Esophagus (tissue), 2 donors: Measurements from ENCODE around the gene SLC26A9. TPM values are rescaled to one million over a fixed set of nuclear protein-coding genes. Genes with fewer than 3 reads are reported as not detected.

Source experiments
- H3K27ac ChIP-seq, 2 donors: one replicate each; pipeline ENCODE4 v1.5.1; 2013; ENCODE audit warnings: low read depth in 2 of 2, mild to moderate bottlenecking in 2 of 2, inconsistent platforms in 1 of 2, low read length in 1 of 2, moderate library complexity in 1 of 2
- H3K27me3 ChIP-seq, 2 donors: one replicate each; pipeline ENCODE4 v1.6.1; 2013; ENCODE audit warnings: low read length in 2 of 2, control low read depth in 1 of 2, mild to moderate bottlenecking in 1 of 2; ENCODE audit not compliant: insufficient read depth in 2 of 2, control insufficient read depth in 1 of 2
- H3K36me3 ChIP-seq, 2 donors: one replicate each; pipeline ENCODE4 v1.6.1; 2013; ENCODE audit warnings: low read length in 1 of 2; ENCODE audit not compliant: control insufficient read depth in 2 of 2, insufficient read depth in 2 of 2
- H3K4me1 ChIP-seq, 2 donors: one replicate each; pipeline ENCODE4 v1.6.1; 2013; ENCODE audit warnings: low read length in 1 of 2; ENCODE audit not compliant: control insufficient read depth in 2 of 2, insufficient read depth in 2 of 2
- H3K4me3 ChIP-seq, 2 donors: one replicate each; pipeline ENCODE4 v1.5.1; 2013; ENCODE audit warnings: low read length in 2 of 2, mild to moderate bottlenecking in 2 of 2, low read depth in 1 of 2, moderate library complexity in 1 of 2
- H3K9me3 ChIP-seq, 2 donors: one replicate each; pipeline ENCODE4 v1.6.1; 2013; ENCODE audit warnings: mild to moderate bottlenecking in 2 of 2, low read depth in 1 of 2, low read length in 1 of 2, moderate library complexity in 1 of 2; ENCODE audit not compliant: control insufficient read depth in 2 of 2, insufficient read depth in 1 of 2
- WGBS, 2 donors: extraction: QIAGEN DNeasy Blood & Tissue Kit; methylation state at CpG; one replicate each; pipeline ENCODE4 v1.1.7; 2013; 5-methylcytosine and 5-hydroxymethylcytosine counted together
- polyA plus RNA-seq, 2 donors: library from polyadenylated mRNA; stranded (reverse); fragments of 200-250 nt; gene quantifications; one replicate each; pipeline ENCODE4 v1.2.3, GENCODE V29; 2013
- donor health status: healthy with polysubstance abuse.
- donor health status: Bipolar disorder and iron deficiency.

Gene SLC26A9
- polyA plus RNA-seq: 1 to 10 TPM in 1 of 2 donors, under 1 TPM in 1; 0.96 to 1.5 TPM

GRCh38 chr1:205943245-205943644 is at the start of gene SLC26A9:
SLC26A9 (minus strand) TSS chr1:205943456; CDS start chr1:205935820, 7,636 bp downstream.
- peaks cover 0 to 3% of the 10 kb centered on the region in 2 donors for H3K4me1 ChIP-seq
- H3K36me3 ChIP-seq: no peaks in the 10 kb centered on the region
- H3K4me3 ChIP-seq: no peak within 1 kb of the TSS
- no peaks in the 10 kb centered on the region for H3K9me3 ChIP-seq
- peaks cover 7 to 8% of the 10 kb centered on the region in 2 donors for H3K27me3 ChIP-seq
- WGBS, 2 donors: 29 to 37% methylated on average over 7 of the region's 7 CpGs
- no peak within 1 kb of the TSS for H3K27ac ChIP-seq

DNA sequence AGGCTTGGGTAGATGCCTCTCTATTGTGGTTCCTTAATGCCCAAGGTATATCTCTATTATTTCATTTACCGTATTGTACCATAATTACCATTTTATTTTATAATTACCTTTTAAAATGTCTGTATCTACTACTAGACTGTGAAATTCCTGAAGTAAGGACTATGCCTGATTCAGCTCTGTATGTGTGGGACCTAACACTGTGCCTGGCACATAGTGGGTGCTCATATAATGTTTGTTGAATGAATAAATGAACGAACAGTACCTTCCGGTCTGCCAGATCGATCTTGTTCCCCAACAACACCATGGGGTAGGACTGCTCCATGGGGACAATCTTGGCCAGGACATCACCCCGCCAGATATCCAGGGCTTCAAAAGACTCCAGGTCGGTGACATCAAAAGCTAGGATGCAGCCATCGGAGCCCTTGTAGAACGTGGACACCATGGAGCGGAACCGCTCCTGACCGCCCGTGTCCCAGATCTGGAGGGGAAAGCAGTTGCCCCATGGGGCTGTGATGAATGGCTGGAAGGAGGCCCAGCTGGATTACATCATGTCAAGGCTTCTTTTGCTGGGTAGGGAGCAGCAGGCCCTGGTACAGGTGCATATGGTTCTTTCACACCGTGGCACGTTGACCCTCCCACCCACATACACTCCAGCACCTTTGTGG is 49.1 kb upstream of the SLC26A9 start:
- 92 to 94% methylated on average over 14 of the region's 14 CpGs for WGBS, 2 donors
- Histone ChIP-seq H3K27me3 (no peaks in the 10 kb centered on the region), H3K4me1 (no peaks in the 10 kb centered on the region), H3K27ac (no peak overlapping the region), H3K36me3 (peaks cover 3 to 16% of the 10 kb centered on the region in 2 donors), H3K9me3 (no peaks in the 10 kb centered on the region), H3K4me3 (no peak overlapping the region)

DNA sequence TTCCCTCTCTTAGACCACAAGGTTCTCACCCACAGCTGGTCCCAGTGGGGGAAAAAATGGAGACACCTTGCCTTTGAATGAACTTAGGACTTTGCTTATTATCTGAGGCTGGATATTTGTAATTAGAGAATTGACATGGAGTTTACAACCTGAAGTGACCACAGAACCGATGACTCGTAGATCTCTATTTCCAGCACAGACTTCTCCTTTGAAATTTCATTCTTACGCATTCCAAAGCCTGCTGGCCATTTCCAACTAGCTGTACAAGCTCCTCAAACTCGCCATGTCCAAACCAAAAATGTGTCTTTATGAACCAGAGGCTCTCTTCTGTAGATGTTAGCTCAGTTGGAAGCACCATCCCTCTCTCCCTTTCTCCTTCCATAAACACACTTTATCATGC is 48.0 kb upstream of the SLC26A9 start:
- no peaks in the 10 kb centered on the region for H3K27me3 ChIP-seq
- no peak overlapping the region for H3K4me3 ChIP-seq
- peaks cover 3 to 16% of the 10 kb centered on the region in 2 donors for H3K36me3 ChIP-seq
- H3K27ac ChIP-seq: no peak overlapping the region
- H3K9me3 ChIP-seq: no peaks in the 10 kb centered on the region
- 87 to 89% methylated on average over 4 of the region's 4 CpGs for WGBS, 2 donors
- no peaks in the 10 kb centered on the region for H3K4me1 ChIP-seq

DNA sequence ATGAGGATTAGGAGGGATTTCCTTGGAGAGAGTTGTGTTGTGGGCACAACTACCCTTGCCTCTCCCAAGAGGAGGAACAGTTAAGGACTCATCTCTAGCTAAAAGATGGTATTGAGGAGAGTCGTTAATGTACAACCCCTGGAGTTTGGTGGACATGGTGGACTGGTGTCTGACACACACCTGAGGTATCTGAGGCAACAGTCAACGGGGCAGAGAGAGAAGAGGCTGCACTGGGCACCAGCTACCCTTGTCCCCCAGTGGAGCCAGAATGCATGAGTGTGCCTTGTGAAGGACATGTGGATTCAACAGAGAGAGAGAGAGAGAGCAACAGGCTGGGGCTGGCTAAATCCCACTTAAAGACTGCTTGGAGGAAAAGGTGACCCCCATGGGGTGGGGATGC is 47.0 kb upstream of the SLC26A9 start:
- Histone ChIP-seq H3K36me3 (peaks cover 3 to 16% of the 10 kb centered on the region in 2 donors), H3K9me3 (no peaks in the 10 kb centered on the region), H3K4me3 (no peak overlapping the region), H3K27ac (no peak overlapping the region), H3K4me1 (no peaks in the 10 kb centered on the region), H3K27me3 (no peaks in the 10 kb centered on the region)
- WGBS, 2 donors: 70 to 81% methylated on average over 2 of the region's 2 CpGs

DNA sequence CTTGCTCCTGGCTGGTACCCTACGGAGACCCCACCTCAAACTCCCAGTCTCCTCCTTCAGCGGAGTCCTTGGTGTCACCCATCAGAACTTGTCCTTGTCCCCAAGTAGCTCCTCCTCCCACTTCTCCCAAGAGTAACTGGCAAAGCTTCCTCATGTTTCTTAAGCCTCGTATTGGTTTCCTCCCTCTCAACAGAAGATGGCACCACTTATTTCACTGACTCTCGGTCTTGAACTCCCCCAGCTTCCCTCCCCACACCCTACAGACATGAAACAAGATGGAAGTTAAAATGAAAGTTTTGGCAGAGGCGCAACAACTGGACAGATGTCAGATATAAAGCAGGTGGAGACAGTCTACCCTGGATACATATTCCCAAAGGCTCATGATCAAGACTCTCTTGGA is 46.5 kb upstream of the SLC26A9 start:
- no peaks in the 10 kb centered on the region for H3K27me3 ChIP-seq
- H3K27ac ChIP-seq: no peak overlapping the region
- WGBS, 2 donors: 80% methylated on average over 5 of the region's 5 CpGs
- no peaks in the 10 kb centered on the region for H3K9me3 ChIP-seq
- H3K4me1 ChIP-seq: peaks cover 0 to 2% of the 10 kb centered on the region in 2 donors
- H3K36me3 ChIP-seq: peaks cover 3 to 16% of the 10 kb centered on the region in 2 donors
- H3K4me3 ChIP-seq: no peak overlapping the region

GRCh38 chr1:205988585-205988995 is 45.3 kb upstream of the SLC26A9 start:
- no peak overlapping the region for H3K4me3 ChIP-seq
- peaks cover 0 to 12% of the 10 kb centered on the region in 2 donors for H3K4me1 ChIP-seq
- 56 to 61% methylated on average over 12 of the region's 12 CpGs for WGBS, 2 donors
- no peaks in the 10 kb centered on the region for H3K9me3 ChIP-seq
- H3K27ac ChIP-seq: no peak overlapping the region
- H3K27me3 ChIP-seq: no peaks in the 10 kb centered on the region
- peaks cover 3 to 15% of the 10 kb centered on the region in 2 donors for H3K36me3 ChIP-seq

DNA sequence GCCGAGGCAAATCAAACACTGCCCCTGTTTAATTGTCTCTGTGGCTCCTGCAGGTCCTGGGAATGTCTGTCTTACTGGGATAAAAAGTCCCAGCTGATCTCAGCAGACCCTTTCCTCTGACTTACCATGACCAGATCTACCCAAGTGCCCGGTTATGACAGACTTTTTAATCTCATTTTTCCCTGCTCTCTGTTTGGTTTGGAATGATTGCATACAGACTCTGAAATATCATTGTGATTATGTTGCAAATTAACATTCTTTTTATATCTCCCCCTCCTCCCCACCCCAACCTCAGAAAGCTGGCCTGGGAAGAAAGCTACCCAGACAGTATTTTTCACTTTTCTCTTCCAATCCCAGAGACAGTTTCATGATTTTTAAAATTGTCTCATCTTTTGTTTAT is 43.6 kb upstream of the SLC26A9 start:
- Histone ChIP-seq H3K4me3 (no peak overlapping the region), H3K36me3 (peaks cover 3 to 5% of the 10 kb centered on the region in 2 donors), H3K4me1 (peaks cover 0 to 15% of the 10 kb centered on the region in 2 donors), H3K9me3 (no peaks in the 10 kb centered on the region), H3K27ac (no peak overlapping the region), H3K27me3 (no peaks in the 10 kb centered on the region)
- WGBS, 2 donors: 53 to 63% methylated on average over 2 of the region's 2 CpGs

- H3K4me3 ChIP-seq: no peak overlapping the region
- WGBS, 2 donors: 48 to 53% methylated on average over 3 of the region's 3 CpGs
- peaks cover 0 to 15% of the 10 kb centered on the region in 2 donors for H3K4me1 ChIP-seq
- H3K27me3 ChIP-seq: no peaks in the 10 kb centered on the region
- H3K36me3 ChIP-seq: peaks cover 3 to 5% of the 10 kb centered on the region in 2 donors
- H3K9me3 ChIP-seq: no peaks in the 10 kb centered on the region
- H3K27ac ChIP-seq: no peak overlapping the region
Observed at GRCh38 chr1:205986292-205986691, 43.0 kb upstream of the SLC26A9 start.

- 62 to 70% methylated on average over 9 of the region's 9 CpGs for WGBS, 2 donors
- Histone ChIP-seq H3K4me1 (peaks cover 0 to 15% of the 10 kb centered on the region in 2 donors), H3K9me3 (no peaks in the 10 kb centered on the region), H3K36me3 (peaks cover 3 to 5% of the 10 kb centered on the region in 2 donors), H3K27ac (no peak overlapping the region), H3K4me3 (no peak overlapping the region), H3K27me3 (no peaks in the 10 kb centered on the region)
Observed at GRCh38 chr1:205985330-205986005, 42.2 kb upstream of the SLC26A9 start.
